ENCODE results near the gene ATP5MC2. TPM values are rescaled to one million over a fixed set of nuclear protein-coding genes. Genes with fewer than 3 reads are reported as not detected.
"Not testable (repeated sequence)": the region's sequence is repeated elsewhere in the genome, so short reads cannot be mapped to it uniquely, and the experiment has no call there.

ATP5MC2 gene
- 600 TPM for total RNA-seq
- long read RNA-seq, transcript ATP5MC2-203 (4 exons, 1,976 nt) = minor isoform, 28 of 257 reads
- long read RNA-seq, transcript ATP5MC2-202 (5 exons, 878 nt) = major isoform, 201 of 257 reads
- long read RNA-seq, partial matches to known transcripts = 3 of 257 reads
- long read RNA-seq, other reads (novel, unspliced or antisense) = 24 of 257 reads

DNA sequence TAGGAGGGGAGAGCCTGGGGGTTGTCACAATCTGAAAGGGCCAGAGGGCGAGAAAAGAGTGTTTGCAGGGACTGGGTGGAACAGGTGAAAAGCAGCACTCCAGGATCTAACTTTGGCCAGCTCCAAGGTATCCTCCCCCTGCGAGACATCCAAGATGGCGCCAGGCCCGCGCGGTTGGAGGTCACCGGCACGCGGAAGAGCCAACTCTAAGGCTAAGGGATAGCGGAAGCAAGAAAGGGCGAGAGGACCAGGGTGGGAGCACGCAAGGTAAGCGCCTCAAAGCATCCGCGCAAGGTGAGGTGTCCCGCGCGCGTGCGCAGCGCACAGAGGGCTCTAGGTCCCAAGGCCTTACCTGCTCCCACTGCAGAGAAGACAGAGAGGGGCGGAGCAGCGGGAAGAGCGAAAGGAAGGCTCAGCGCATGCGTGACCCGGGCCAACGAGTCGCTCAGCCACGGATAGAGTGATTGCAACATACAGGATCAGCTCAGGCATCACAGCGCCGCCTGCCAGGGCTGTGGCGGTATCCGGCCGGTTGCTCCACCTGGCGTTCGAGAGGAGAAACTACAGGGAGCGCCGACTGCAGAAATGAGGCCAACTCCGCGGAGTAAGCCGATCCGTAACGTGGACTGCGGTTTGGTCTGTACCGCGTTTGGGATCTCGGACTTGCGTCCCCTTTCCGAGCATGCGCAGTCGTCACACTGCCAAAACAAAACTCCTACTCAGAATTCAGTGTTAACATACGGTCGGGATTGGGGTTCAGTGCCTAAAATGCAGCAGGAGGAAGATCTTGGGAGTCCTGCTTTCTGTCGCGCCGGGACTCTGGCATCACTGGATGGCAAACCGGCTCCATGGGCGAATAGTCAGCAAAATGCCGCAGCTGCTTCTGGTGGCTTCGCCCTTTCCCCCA lies at the start of gene ATP5MC2:
ATP5MC2 (minus strand) TSS at position 383 of the 907 bp plus-strand sequence. CDS start 3,469 bp downstream, outside the sequence.
- DNase-seq (ENCODE audit: missing footprints) (peak; percentile 99), ATAC-seq (peak; percentile 96)
- intact Hi-C loops (cut with DNase I) = loop anchor here (1.0 to 5.0 kb wide), 4 partner anchors 17 to 133 kb away; partner anchors contain the start of gene ATF7

DNA sequence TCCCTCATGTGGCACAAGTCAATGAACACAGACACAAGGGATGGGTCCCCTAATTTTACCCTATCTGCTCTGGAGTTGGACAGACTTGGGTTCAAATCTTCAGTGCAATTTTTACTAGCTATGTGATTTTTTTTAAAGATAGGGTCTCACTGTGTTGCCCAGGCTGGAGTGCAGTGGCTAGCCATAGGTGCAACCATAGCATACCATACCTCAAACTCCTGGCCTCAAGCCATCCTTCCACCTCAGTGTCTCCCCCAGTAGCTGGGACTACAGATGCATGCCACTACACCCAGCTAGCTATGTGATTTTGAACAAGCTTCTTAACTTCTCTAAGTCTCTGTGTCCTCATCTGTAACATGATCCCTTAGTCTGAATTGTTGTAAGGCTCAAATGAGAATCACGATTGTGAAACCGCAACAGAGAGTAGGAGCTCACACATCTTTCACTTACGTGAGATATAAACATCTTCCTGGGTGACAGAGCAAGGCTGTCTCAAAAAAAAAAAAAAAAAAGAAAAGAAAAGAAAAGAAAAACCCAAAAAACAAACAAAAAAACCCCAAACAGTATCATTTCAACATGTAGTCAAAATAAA lies 46.7 kb upstream of the ATP5MC2 start:
- intact Hi-C loops (cut with DNase I) = no loop called here
- DNase-seq (ENCODE audit: missing footprints) (no peak), ATAC-seq (no peak)

DNA sequence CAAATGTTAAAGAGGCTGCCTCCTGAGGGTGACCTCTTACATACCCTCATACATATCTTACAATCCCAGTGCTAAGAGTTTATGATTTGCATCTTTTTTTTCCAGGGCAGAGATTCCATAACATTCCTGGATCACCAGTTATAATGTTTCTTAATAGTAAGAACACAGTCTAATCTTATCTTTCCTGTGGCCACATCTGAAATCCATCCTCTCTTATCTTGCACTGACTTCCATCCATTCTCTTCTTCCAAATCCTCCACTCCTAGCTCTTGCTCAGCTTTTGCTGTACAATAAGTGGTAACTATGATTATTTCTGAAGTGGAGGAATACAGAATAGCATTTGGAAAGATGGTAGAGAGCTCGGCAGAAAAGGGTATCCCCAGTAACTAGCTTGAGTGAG lies 45.1 kb upstream of the ATP5MC2 start:
- intact Hi-C loops (cut with DNase I) = no loop called here
- ATAC-seq (no peak), DNase-seq (ENCODE audit: missing footprints) (no peak)

DNA sequence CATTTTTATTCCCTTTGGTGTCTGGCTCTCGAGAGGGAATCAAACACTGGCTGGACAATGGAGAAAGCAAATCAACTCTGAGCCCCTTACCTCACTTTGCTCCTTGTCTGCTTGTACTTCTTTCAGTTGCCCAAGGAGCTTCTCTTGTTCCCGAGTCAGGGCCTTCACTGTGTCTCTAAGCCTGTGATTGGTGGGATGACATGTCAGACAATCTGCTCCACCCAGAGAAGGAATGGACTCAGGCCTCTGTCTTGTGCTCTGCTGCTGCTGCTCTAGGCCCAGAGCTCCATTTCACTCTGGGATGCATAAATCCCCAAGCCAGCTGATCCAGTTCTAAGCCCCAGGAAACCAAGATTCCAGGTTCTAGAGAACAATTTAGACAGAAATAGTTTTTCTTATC lies 43.8 kb upstream of the ATP5MC2 start:
- intact Hi-C loops (cut with DNase I) = no loop called here
- ATAC-seq (no peak), DNase-seq (ENCODE audit: missing footprints) (no peak)

DNA sequence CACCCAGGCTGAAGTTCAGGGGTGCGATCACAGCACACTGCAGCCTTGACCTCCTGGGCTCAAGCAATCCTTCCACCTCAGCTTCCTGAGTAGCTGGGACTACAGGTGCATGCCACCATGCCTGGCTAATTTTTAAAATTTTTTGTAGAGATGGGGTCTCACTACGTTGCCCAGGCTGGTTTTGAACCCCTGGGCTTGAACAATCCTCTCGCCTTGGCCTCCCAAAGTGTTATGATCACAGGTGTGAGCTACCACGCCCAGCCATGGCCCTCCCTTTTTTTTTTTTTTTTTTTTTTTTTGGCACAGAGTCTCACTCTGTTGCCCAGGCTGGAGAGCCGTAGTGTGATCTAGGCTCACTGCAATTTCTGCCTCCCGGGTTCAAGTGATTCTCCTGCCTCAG lies 42.7 kb upstream of the ATP5MC2 start:
- DNase-seq (ENCODE audit: missing footprints); intact Hi-C loops (cut with DNase I); ATAC-seq: not testable (repeated sequence)

DNA sequence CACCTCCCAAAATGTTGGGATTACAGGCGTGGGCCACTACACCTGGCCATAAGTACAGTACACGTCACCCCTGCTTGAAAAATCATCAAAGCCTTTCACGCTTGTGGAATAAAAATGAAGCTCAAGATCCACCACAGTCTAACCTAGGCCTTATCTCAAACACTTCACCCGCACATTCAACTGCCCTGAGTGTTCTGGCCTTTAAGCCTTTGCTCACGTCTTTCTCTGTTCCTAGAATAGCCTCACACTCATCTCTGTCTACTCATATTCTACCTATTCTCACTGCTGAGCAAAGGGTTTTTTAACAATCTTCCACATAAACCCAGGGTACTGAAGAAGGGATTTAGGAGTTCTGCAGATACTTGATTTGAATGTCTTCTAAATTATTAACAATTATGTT lies 41.4 kb upstream of the ATP5MC2 start:
- intact Hi-C loops (cut with DNase I) = no loop called here
- DNase-seq (ENCODE audit: missing footprints) (no peak), ATAC-seq (peak; percentile 83)

DNA sequence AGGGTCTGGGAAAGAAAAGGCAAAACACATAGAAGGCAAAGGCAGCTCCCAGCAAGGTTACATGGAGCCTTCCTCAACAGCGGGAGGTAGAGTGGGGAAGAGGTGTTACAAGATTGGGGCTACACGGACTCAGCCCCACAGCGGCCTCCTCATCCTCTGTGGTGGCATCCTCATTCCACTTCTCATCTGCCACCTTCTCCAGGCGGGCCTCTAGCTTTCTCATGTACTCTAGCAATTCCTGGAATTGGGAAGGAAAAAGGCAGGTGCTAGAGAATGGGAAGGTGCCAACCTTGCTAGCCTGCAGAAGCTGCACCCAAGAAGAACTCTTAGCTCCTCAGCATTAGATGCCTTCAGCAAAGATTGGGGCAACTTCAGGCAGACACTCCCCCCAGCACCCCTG lies 38.1 kb upstream of the ATP5MC2 start:
- intact Hi-C loops (cut with DNase I) = no loop called here
- ATAC-seq (no peak), DNase-seq (ENCODE audit: missing footprints) (no peak)

DNA sequence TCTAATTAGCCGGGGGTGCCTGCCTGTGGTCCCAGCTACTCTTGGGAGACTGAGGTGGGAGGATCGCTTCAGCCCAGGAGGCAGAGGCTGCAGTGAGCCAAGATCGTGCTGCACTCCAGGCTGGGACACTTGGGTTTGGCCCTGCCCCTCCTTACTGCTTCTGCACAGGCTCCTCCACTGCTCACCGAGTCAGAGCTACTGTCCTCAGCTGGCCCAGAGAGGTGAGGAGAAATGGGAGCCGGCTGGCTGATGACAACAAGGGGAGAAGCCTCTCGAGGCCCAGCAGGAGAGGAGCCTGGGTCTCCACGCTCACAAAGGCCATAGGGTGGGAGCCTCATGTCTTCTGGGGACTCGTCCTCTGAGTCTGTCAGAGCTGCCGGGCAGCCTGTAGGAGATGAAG lies 37.6 kb upstream of the ATP5MC2 start:
- intact Hi-C loops (cut with DNase I) = no loop called here
- ATAC-seq (no peak), DNase-seq (ENCODE audit: missing footprints) (no peak)

DNA sequence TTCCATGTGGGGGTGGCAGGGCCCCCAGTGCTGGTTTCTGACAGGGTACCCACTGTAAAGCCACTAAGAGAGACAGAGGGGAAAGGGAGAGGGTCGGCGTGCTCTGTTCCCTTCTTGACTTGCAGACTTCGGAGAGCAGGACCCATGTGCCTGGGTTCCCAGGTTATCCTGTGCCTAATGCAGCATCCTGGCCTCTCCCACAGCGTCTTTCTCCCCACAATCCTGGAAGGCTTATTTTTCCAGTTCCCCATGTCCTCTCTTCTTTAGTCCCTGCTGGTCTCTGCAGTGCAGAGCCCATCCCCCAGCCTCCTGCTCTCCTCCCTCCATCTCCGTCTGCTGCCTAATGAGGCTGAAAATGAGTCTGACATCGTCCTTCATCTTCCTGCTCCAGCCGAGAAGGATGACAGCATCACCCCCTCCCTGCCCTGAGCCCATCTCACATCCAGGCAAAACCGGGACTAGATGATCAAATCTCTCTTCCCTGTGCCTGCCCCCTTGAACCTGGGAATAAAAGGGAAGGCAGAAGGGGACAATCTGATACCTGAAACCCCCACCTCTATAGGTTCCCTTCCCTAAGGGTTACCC lies 36.3 kb upstream of the ATP5MC2 start:
- ATAC-seq = no peak

DNA sequence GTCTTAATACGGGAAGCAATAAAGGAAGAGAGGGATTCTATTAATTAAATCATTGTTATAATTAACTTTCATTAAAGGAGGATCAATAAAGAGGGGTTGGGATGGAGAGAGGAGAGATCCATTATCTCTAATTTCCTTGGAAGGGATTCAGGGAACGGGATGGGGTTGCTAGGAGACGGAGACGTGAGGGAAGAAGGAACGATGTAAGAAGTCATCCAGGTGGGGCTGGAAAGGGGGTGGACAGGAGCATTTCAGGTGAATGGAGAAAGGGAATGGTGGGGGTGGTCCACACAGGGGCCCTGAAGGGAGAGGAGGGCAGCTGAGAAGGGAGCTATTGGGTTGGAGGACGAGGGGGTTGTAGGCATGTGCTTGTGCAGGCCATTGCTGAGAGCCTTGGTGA lies 34.2 kb upstream of the ATP5MC2 start:
- intact Hi-C loops (cut with DNase I) = no loop called here
- DNase-seq (ENCODE audit: missing footprints) = no peak
- no peak for ATAC-seq

More for the DNA sequence above, 36.3 kb upstream of the ATP5MC2 start:
- intact Hi-C loops (cut with DNase I) = no loop called here
- DNase-seq (ENCODE audit: missing footprints) = no peak

DNA sequence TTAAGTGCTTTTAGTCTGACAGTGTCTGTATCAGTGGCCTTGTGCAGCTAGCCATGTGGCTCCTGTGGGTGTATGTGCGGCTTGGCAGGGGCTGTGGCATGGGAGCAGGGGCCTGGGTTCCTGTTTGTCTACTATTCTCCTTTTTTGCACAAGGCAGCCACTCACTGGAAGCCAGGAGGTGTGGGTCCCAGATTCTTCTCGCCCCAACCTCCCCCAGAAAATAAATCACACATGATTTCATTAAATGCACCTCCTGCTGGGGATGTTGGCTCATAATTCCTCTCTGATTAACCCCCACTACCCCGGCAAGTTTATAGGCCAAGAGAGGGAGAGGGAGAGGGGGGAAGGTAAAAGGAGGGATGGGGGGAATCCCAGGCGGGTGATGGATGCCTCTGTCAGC lies 33.8 kb upstream of the ATP5MC2 start:
- intact Hi-C loops (cut with DNase I) = no loop called here
- DNase-seq (ENCODE audit: missing footprints) (no peak), ATAC-seq (no peak)

DNA sequence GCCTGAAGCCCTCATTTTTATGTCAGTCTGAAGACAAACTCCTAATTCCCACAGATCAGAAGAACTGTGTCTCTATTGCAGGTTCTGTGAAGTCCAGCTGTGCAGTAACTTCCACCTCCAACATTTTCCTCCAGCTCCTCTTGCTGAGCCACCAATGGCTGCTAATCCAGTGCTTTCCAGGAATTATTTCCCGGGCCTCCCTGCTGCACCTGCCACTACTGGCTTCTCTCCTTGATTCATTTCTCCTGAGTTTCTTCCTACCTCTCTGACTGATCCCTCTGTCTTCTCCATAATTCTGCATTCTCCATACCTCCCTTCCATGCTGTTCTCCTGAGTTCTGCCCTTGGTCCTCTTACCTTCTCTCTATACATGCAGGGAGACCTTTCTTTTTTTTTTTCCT lies 30.2 kb upstream of the ATP5MC2 start:
- DNase-seq (ENCODE audit: missing footprints) (no peak), ATAC-seq (no peak)
- intact Hi-C loops (cut with DNase I) = no loop called here

DNA sequence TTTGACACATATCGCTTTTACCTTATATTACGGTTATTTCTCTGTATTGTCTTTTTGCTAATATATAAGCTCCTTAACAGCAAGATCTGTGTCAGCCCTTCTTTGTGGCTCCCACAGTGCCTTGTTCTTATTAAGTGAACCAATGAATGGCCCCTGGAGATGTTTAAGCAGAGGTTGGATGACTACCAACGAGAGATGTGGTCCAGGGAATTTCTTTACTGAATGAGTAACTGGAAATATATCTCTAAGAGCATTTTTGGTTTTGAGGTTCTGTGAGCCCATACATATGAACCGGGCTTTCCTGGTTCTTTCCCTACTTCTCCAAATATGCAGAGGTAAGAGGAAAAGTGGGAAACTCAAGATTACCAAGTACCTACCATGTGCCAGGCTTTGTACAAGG lies 27.9 kb upstream of the ATP5MC2 start:
- intact Hi-C loops (cut with DNase I) = no loop called here
- ATAC-seq (no peak), DNase-seq (ENCODE audit: missing footprints) (no peak)

DNA sequence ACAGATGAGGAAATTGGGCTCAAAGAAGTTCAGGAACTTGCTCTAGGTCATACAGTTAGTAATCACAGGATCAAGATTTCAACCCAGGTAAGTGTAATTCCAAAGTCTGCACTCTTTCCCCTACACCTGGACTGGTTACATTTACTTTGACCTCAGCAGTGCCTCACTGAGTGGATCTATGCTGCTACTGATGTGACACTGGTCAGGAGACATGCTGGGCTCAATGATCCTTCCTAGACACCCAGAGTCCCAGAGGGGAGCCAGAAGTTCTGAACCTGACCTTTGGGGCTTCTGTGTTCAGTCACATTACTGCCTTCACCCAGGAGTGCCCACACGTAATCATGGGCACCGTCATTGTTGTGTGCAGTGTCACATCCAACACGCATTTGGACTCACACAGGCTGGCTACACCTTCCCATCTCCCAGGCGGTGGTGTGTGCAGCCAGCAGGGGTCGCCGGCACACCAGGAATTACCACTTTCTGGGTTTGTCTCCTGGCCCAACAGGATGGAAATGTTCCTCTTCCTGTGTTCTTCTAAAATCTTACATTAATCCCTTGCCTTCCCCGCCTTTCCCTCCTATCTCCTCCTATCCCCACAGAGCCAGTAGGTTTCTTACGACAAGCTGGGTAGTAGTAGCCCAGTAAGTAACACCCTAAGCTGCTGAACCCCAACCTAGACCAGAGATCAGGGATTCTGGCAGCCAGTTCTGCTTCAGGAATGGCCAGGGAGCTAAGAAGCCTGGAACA lies 25.8 kb upstream of the ATP5MC2 start:
- ATAC-seq = peak; percentile 91
- peak; percentile 88 for DNase-seq (ENCODE audit: missing footprints)
- intact Hi-C loops (cut with DNase I) = loop anchor here (1.0 kb wide), 1 partner anchor 42 kb away; no protein-coding TSS in a partner anchor

DNA sequence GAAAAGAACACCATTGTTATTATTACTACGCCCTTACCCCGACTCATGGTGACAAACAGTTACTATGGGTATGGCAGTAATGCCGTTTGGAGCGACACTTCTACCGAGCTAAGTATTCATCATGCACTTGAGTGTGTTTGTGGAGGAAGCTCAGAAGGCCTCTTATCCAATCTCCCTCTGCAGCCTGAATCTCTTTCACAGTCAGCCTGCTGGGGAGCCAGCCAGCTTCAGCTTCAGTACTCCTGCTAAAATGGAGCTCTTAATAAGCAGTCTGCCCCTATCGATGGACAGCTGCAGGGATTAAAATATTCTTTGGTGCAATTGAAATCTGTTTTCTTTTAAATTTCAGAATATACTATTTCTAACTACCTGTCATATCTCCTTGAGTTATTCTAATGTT lies 24.7 kb upstream of the ATP5MC2 start:
- intact Hi-C loops (cut with DNase I) = no loop called here
- DNase-seq (ENCODE audit: missing footprints) = no peak
- no peak for ATAC-seq

DNA sequence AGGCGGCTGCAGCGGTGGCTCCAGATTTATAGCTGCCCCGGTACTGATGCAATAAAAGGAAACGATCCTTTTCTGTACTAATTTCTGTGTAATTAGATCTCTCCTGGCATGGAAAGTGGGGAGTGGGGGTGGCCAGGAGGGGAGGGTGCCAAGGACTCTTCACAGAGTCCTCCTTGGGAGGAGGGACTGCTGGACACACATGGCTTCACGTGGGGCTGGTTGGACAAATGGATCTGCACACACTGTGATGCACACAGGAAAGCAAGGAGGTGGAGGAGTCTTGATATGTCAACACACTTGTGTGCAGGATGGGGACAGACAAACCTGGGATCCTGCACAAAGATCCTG lies 23.8 kb upstream of the ATP5MC2 start:
- no peak for DNase-seq (ENCODE audit: missing footprints)
- no peak for ATAC-seq
- intact Hi-C loops (cut with DNase I) = no loop called here

DNA sequence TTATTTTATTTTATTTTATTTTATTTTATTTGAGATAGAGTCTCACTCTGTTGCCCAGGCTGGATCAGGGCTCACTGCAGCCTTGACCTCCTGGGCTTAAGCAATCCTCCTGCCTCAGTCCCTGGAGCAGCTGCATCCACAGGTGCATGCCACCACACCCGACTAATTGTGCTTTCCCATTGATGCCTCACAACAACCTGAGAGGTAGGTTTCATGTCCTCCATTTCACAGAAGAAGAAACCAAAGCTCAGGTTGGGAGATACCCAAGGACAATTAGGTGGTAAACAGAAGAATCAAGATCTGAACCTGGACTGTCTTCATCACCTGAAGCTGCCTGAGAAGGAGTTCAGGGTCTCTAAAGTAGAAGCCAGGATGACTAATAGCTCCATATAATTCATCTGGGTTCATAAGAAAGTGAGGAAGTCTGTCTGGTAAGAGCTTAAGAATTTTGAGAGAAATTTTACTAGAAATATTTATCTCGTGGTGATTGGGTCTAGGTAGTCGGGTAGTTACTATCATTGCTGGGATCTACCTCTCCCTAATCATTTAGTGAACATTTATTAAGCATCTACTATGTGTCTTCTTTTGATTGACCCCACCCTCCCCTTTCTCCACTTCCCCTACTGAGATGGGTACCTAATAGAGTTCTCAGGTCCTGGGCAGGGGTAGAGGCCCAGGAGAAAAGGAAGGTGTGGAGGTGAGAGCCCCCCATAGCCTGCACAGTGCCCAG lies 23.2 kb upstream of the ATP5MC2 start:
- ATAC-seq (no peak), DNase-seq (ENCODE audit: missing footprints) (no peak)
- intact Hi-C loops (cut with DNase I) = no loop called here

DNA sequence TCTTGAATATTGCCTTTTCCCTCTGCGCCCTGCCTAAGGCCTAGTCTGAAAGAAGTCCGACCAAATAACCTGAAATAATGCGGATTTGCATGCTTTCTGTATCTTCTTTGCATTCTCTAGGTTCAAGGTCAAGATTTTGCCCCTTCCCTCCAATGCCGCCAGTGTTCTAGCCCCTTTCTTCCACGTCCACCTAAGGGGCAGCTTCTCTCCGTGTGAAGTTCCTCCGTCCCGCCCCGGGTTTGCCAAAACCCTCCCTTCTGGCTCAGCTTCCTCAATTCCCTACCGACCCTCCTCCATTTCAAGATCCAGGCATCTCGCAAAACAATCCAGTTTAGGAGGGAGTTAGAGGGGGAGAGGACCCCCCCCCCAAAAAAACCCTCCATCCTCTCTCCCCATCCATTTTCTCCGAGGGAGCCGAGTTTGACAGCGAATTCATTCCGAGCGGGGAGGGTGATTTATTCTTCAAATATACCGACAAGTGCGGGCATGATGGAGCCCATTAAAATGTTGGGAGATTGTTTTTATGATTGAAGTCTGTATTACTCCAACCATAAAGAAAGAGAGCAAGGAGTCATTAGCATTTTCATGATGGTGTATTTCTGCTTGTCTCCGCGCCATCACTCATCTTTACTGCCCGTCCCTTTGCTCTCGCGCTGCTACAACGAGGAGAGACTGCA lies 20.9 kb upstream of the ATP5MC2 start:
- intact Hi-C loops (cut with DNase I) = no loop called here
- DNase-seq (ENCODE audit: missing footprints) = no peak
- no peak for ATAC-seq

All from Right ventricle myocardium inferior (tissue), 1 donor.